SHP77 (cell line): ENCODE measurements around the gene UNC80.
A peak's percentile ranks its signal among the peaks of the same experiment; 100 is the strongest.

ENCODE experiments used
- DNase-seq, 2 experiments: peaks; one replicate each; lab custom pipeline; 2025; lab: John Stamatoyannopoulos, UW

Gene UNC80

GRCh38 chr2:209969692-209970091, 198.1 kb downstream of the UNC80 start:
- DNase-seq = no peak

- DNase-seq = no peak
Measured at GRCh38 chr2:209970271-209970670, 198.6 kb downstream of the UNC80 start.

DNA sequence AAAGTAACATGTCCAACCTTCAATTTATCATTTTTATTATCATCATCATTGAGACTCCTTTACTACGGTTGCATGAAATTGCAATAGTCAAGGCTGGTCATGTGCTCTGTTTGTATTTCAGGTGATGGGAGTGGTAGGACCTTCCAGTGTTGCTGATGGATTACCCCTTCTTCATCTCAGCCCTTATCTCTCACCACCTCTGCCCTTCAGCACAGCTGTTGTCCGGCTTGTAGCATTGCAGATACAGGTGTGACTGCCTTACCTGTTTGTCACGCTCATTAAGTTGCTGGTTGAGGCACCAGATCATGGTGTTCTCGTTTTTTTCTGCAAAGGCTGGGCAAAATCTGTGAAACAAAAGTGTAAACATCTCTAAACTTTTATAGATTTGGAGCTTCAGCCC, 199.1 kb downstream of the UNC80 start:
- DNase-seq = no peak

- DNase-seq = no peak
Measured at GRCh38 chr2:209973328-209973727, 201.7 kb downstream of the UNC80 start.

DNA sequence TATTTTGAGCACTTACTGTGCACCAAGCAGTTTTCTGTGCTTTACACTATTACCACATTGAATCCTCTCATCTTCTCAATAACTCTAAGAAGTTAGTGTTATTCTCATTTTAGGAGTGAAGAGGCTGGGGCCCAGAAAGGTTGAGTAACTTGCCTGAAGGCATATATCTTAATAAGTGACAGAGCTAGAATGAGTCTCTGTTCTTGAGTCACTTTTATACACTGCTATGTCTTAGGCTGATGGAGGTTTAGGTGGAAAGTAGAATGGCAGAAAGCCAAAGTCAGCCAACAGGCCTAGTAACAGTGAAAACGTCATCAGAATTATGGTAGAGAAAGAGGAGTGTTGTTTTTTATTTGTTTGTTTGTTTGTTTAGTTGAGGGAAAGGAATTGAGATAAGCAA, 202.9 kb downstream of the UNC80 start:
- DNase-seq = no peak

- DNase-seq = no peak
Measured at GRCh38 chr2:209976698-209977385, 205.2 kb downstream of the UNC80 start.

- peak; percentile 12 to 14 for DNase-seq
Measured at GRCh38 chr2:209977386-209978239, 206.0 kb downstream of the UNC80 start.

- no peak for DNase-seq
Measured at GRCh38 chr2:209984291-209984690, 212.7 kb downstream of the UNC80 start.

DNA sequence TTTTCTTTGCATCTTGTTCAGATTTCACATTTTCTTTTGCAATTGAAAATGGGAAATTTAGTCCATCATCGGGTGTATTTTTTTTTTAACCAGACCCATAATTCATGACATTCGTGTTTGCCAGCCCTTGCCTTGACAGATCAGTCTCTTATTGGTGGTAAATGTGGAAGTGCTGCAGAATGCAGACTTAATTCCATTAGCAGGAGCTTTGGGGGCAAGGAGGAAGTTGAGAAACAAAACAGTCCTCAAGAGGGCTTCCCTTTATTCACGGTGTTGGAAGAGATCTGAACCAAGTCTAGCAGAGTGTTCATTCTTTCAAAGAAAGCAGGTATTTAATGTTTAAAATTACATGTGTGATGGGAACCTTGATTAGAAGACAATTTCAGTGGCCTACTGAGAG, 214.2 kb downstream of the UNC80 start:
- DNase-seq = no peak

GRCh38 chr2:209986415-209986814, 214.8 kb downstream of the UNC80 start:
- DNase-seq = no peak

DNA sequence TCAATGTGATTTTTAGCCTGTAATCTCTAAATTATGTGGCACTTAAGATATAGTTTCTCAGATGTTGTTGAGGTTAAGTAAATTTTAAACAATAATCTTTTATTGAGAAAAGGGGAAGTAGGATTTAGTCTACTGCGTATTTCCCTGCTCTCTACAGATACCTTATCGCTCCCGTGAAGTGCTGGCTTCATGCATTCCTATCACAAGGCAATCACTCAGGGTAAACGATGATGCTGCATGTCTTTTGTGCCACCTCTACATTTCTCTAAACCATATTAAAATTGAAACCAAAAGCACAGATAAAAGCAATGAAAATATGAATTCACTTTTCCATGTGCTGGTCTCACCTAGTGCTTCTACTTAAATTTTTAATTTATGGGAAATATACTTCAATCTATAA, 216.4 kb downstream of the UNC80 start:
- no peak for DNase-seq

GRCh38 chr2:209990838-209991237, 219.2 kb downstream of the UNC80 start:
- no peak for DNase-seq

GRCh38 chr2:209993968-209994367, 222.3 kb downstream of the UNC80 start:
- DNase-seq = no peak

GRCh38 chr2:209998596-209998995, 227.0 kb downstream of the UNC80 start:
- DNase-seq = no peak

GRCh38 chr2:210000464-210001324, 229.1 kb downstream of the UNC80 start:
- DNase-seq = no peak

DNA sequence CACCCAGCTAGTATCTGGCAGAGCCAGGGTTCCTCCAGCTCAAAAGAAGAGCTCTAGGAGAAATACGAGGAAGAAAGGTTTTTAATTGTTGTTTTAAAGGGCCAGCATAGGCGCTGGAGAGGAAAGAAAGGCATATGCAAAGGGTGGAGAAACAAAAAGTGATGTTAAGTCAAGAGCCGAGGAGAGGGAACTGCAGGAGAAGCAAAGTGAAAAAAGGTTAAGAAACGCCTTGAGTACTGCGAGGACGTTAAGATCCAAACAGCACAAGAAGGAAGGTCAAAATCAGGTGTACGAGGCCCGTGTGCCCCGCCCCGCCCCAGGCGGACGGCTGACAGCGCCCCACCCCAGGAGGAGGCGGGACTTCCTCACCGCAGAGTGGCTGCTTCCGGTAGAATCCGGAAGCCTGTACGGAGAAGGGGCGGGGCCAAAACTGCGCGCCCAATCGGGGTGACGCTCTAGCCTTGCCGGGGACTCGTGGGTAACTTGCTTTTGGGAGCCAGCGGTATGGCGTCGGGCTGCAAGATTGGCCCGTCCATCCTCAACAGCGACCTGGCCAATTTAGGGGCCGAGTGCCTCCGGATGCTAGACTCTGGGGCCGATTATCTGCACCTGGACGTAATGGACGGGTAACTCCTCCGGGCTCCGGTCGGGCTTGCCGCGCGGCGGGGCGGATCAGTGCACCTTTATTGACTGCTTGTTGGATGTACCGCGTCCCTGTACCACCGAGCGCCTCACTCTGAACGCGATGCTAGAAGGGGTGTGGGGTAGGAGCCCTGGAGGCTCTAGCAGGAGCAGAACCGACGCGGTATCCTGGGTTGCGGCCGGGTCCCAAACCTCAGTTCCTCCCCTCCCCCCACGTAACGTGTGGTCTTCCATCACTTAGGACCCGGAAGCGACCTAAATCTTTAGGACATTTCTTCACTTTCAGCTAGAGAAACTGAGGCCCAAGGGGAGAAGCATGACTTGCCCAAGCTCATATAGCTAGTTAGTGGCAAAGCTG, 230.8 kb downstream of the UNC80 start, which contains the start of gene RPE:
RPE (plus strand) TSS at position 481 of the 1,000 bp plus-strand sequence; CDS start at position 505, 24 bp downstream.
- peak; percentile 85 to 95 for DNase-seq

GRCh38 chr2:210003359-210003758, 231.7 kb downstream of the UNC80 start:
- DNase-seq = no peak

DNA sequence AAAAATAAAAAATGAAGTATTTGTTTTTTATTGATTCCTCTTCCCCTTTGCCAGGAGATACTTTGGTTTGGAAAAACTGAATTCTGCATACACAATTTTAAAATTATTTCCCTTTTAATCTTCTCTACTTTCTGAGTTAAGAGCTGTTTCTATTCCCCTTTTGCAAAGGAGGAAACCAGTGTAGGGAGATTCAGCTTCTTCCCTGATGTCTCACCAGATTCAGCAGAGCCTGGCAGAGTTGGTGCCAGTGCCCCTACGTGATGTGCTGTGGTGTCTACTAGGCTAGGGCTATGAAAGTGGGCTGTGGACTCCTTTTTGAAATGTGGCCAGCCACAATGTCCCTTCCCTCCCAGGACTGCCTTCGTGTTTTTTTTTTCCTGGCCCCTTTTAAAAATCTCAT, 233.2 kb downstream of the UNC80 start:
- DNase-seq = no peak

GRCh38 chr2:210007895-210008294, 236.3 kb downstream of the UNC80 start:
- DNase-seq = no peak

- DNase-seq = no peak
Measured at GRCh38 chr2:210009126-210009525, 237.5 kb downstream of the UNC80 start.

GRCh38 chr2:210009896-210010295, 238.3 kb downstream of the UNC80 start:
- no peak for DNase-seq
